IMR-90 (cell line): ENCODE data around the gene NLRC5. TPM values are rescaled to one million over a fixed set of nuclear protein-coding genes. Genes with fewer than 3 reads are reported as not detected.
A peak's percentile ranks its signal among the peaks of the same experiment; 100 is the strongest.

Source experiments
- ATAC-seq: fragments of 200-7000 bp; cut with Tn5 transposase; 2 replicates; pipeline ENCODE4 v1.9.1; 2020; ENCODE audit warnings: low read depth, mild to moderate bottlenecking, moderate library complexity
- BruUV-seq: library from RNA; stranded (reverse); fragments of 400-500 nt; replicated peaks from 2 replicates; lab custom pipeline; 2021; lab: Mats Ljungman, UMichigan
- CTCF ChIA-PET: fragments of 300-600 bp; formaldehyde crosslinking; extraction: SDS; loops from one replicate; lab custom pipeline; 2021; ENCODE audit warnings: antibody characterized with exemption; lab: Yijun Ruan, JAX
- POLR2A ChIA-PET: fragments of 300-600 bp; sonication (Branson Sonifier 250); formaldehyde crosslinking; loops from one replicate; lab custom pipeline; 2022; ENCODE audit warnings: antibody characterized with exemption; ENCODE audit not compliant: unreplicated experiment; lab: Charles Lee
- DNase-seq: peaks from one replicate; pipeline ENCODE4 v3.0.0; 2013
- H2AFZ ChIP-seq: replicated peaks from 2 replicates; pipeline ENCODE3; 2013; ENCODE audit warnings: low read length, mild to moderate bottlenecking; ENCODE audit not compliant: poor library complexity
- H2AK5ac ChIP-seq: 2 replicates; pipeline ENCODE4 v1.6.1; 2013; ENCODE audit warnings: low read depth, low read length, inconsistent platforms
- H2AK9ac ChIP-seq: replicated peaks from 2 replicates; pipeline ENCODE3; 2013; ENCODE audit warnings: mild to moderate bottlenecking, low read depth, low read length, moderate library complexity; ENCODE audit not compliant: poor library complexity
- H2BK120ac ChIP-seq: 2 replicates; pipeline ENCODE4 v1.6.1; 2013; ENCODE audit warnings: low read depth, low read length, inconsistent platforms
- H2BK15ac ChIP-seq: 3 replicates; pipeline ENCODE4 v1.6.1; 2013; ENCODE audit warnings: low read depth, low read length, inconsistent platforms
- H2BK20ac ChIP-seq: 2 replicates; pipeline ENCODE4 v1.6.1; 2013; ENCODE audit warnings: low read depth, mild to moderate bottlenecking, inconsistent platforms, low read length, moderate library complexity
- H2BK5ac ChIP-seq: 2 replicates; pipeline ENCODE4 v1.6.1; 2013; ENCODE audit warnings: mild to moderate bottlenecking, low read depth, low read length, inconsistent platforms; ENCODE audit not compliant: poor library complexity, severe bottlenecking
- H3K14ac ChIP-seq: replicated peaks from 2 replicates; pipeline ENCODE4 v1.6.1; 2013; ENCODE audit warnings: low read depth, low read length, inconsistent platforms
- H3K18ac ChIP-seq: 2 replicates; pipeline ENCODE4 v1.6.1; 2013; ENCODE audit warnings: low read depth, low read length, control low read depth
- H3K23ac ChIP-seq: 2 replicates; pipeline ENCODE4 v1.6.1; 2013; ENCODE audit warnings: low read depth, low read length, inconsistent platforms
- H3K27ac ChIP-seq: 2 replicates; pipeline ENCODE4 v1.5.1; 2013; ENCODE audit warnings: mild to moderate bottlenecking, control low read depth, low read length; ENCODE audit not compliant: insufficient read depth
- H3K27me3 ChIP-seq: 2 replicates; pipeline ENCODE4 v1.6.1; 2013; ENCODE audit warnings: low read length; ENCODE audit not compliant: control insufficient read depth, insufficient read depth
- H3K36me3 ChIP-seq: 2 replicates; pipeline ENCODE4 v1.6.1; 2013; ENCODE audit warnings: low read length, mixed read lengths; ENCODE audit not compliant: control insufficient read depth, insufficient read depth
- H3K4ac ChIP-seq: 2 replicates; pipeline ENCODE4 v1.6.1; 2013; ENCODE audit warnings: low read depth, low read length, inconsistent platforms
- H3K4me1 ChIP-seq: 2 replicates; pipeline ENCODE4 v1.6.1; 2013; ENCODE audit warnings: low read length, mixed read lengths; ENCODE audit not compliant: control insufficient read depth, insufficient read depth
- H3K4me2 ChIP-seq: 2 replicates; pipeline ENCODE4 v1.6.1; 2013; ENCODE audit warnings: low read depth, mild to moderate bottlenecking, control low read depth, low read length, moderate library complexity
- H3K4me3 ChIP-seq: 2 replicates; pipeline ENCODE4 v1.5.1; 2013; ENCODE audit warnings: low read depth, mild to moderate bottlenecking, control low read depth, low read length, moderate library complexity; ENCODE audit not compliant: insufficient read depth
- H3K56ac ChIP-seq: 2 replicates; pipeline ENCODE4 v1.6.1; 2013; ENCODE audit warnings: low read length, inconsistent platforms; ENCODE audit not compliant: insufficient read depth; ENCODE audit errors: extremely low read depth
- H3K79me1 ChIP-seq, 2 experiments: 2 replicates each; pipeline ENCODE4 v1.6.1; 2013; ENCODE audit warnings: low read length in 2 of 2, inconsistent platforms in 1 of 2, low read depth in 1 of 2
- H3K9ac ChIP-seq: 2 replicates; pipeline ENCODE4 v1.6.1; 2013; ENCODE audit warnings: low read depth, low read length, control low read depth
- H3K9me1 ChIP-seq: 2 replicates; pipeline ENCODE4 v1.6.1; 2013; ENCODE audit warnings: low read length, inconsistent platforms; ENCODE audit not compliant: insufficient read depth
- H3K9me3 ChIP-seq: 2 replicates; pipeline ENCODE4 v1.6.1; 2013; ENCODE audit warnings: low read length; ENCODE audit not compliant: control insufficient read depth, insufficient read depth
- H4K20me1 ChIP-seq: 2 replicates; pipeline ENCODE4 v1.6.1; 2013; ENCODE audit warnings: low read length, inconsistent platforms; ENCODE audit not compliant: insufficient read depth
- H4K5ac ChIP-seq: 2 replicates; pipeline ENCODE4 v1.6.1; 2013; ENCODE audit warnings: mild to moderate bottlenecking, low read depth, low read length, control low read depth
- H4K8ac ChIP-seq, 2 experiments: 2 replicates each; pipeline ENCODE4 v1.6.1; 2013; ENCODE audit warnings: low read depth in 2 of 2, low read length in 2 of 2, control low read depth in 1 of 2, inconsistent platforms in 1 of 2
- H4K91ac ChIP-seq: 2 replicates; pipeline ENCODE4 v1.6.1; 2013; ENCODE audit warnings: low read depth, low read length, inconsistent platforms; ENCODE audit not compliant: insufficient read depth
- BHLHE40 ChIP-seq: fragments of 150-350 bp; IDR thresholded peaks from 2 replicates; pipeline ENCODE4 v1.6.1; 2016; ENCODE audit warnings: mild to moderate bottlenecking, low read depth, low read length
- CEBPB ChIP-seq: IDR thresholded peaks from 2 replicates; pipeline ENCODE4 v1.6.1; 2012; ENCODE audit warnings: low read depth, low read length, improper control_type of control experiment
- CHD1 ChIP-seq: IDR thresholded peaks from 2 replicates; pipeline ENCODE4 v1.6.1; 2012; ENCODE audit warnings: low read depth, low read length, improper control_type of control experiment
- FOS ChIP-seq: fragments of 150-350 bp; IDR thresholded peaks from 2 replicates; pipeline ENCODE4 v1.6.1; 2016; ENCODE audit warnings: low read depth, low read length
- MAFK ChIP-seq: IDR thresholded peaks from 2 replicates; pipeline ENCODE4 v1.6.1; 2012; ENCODE audit warnings: low read depth, low read length, improper control_type of control experiment
- MXI1 ChIP-seq: IDR thresholded peaks from 2 replicates; pipeline ENCODE4 v1.6.1; 2012; ENCODE audit warnings: low read depth, mild to moderate bottlenecking, low read length, moderate library complexity, borderline replicate concordance
- NFE2L2 ChIP-seq: fragments of 150-350 bp; IDR thresholded peaks from 2 replicates; pipeline ENCODE4 v1.6.1; 2016; ENCODE audit warnings: low read depth, mild to moderate bottlenecking, low read length
- POLR2A ChIP-seq: IDR thresholded peaks from 2 replicates; pipeline ENCODE4 v1.6.1; 2012; ENCODE audit warnings: mild to moderate bottlenecking, low read depth, low read length
- RAD21 ChIP-seq: IDR thresholded peaks from 2 replicates; pipeline ENCODE4 v1.6.1; 2012; ENCODE audit warnings: low read length, improper control_type of control experiment
- RCOR1 ChIP-seq: IDR thresholded peaks from 2 replicates; pipeline ENCODE4 v1.6.1; 2012; ENCODE audit warnings: mild to moderate bottlenecking, low read length, improper control_type of control experiment; ENCODE audit not compliant: insufficient replicate concordance
- RFX5 ChIP-seq: IDR thresholded peaks from 2 replicates; pipeline ENCODE4 v1.8.0; 2012; ENCODE audit warnings: low read depth, mild to moderate bottlenecking, low read length, moderate library complexity
- SMC3 ChIP-seq: fragments of 150-350 bp; IDR thresholded peaks from 2 replicates; pipeline ENCODE4 v1.6.1; 2016; ENCODE audit warnings: low read depth, mild to moderate bottlenecking, antibody characterized with exemption, low read length, moderate library complexity
- WGBS, 2 experiments: methylation state at CpG; one replicate each; pipeline versions ENCODE4 v1.1.5 to v1.1.7; 2013; ENCODE audit warnings: missing lambda C conversion rate in 2 of 2; ENCODE audit not compliant: insufficient read length in 1 of 2; ENCODE audit errors: extremely low coverage in 2 of 2; 5-methylcytosine and 5-hydroxymethylcytosine counted together
- dilution Hi-C: fragments of 300-500 bp; cut with HindIII; formaldehyde crosslinking; loops from one replicate; pipeline ENCODE4 v1.14.3; 2018; ENCODE audit warnings: low sequenced_read_pairs; ENCODE audit not compliant: unreplicated experiment
- in situ Hi-C: fragments of 300-500 bp; cut with MboI; formaldehyde crosslinking; loops from 3 replicates; pipeline ENCODE4 v1.14.3; 2019; ENCODE audit warnings: low sequenced_read_pairs, inconsistent platforms, mixed read lengths
- intact Hi-C: fragments of 100-400 bp; cut with micrococcal nuclease; formaldehyde crosslinking; loops from 2 replicates; pipeline ENCODE4 v1.10.0; 2022
- polyA plus RNA-seq, 3 experiments: library from polyadenylated mRNA; depleted of rRNA; stranded (reverse); fragments of >200 nt; gene quantifications; 2 replicates each; pipeline ENCODE4 v1.2.3, GENCODE V29; 2012; ENCODE audit warnings: low replicate concordance in 1 of 3
- total RNA-seq: library from RNA; depleted of rRNA; stranded (reverse); fragments of >200 nt; gene quantifications from 2 replicates; pipeline ENCODE4 v1.2.3, GENCODE V29; 2012
- TF ChIP-seq, protein P1 (sequence below): conservative IDR thresholded peaks from 2 replicates; pipeline ENCODE4 v1.5.1; 2012; ENCODE audit warnings: mild to moderate bottlenecking, low read depth, low read length, improper control_type of control experiment
- TF ChIP-seq, protein P2 (sequence below): fragments of 150-350 bp; IDR thresholded peaks from 2 replicates; pipeline ENCODE4 v1.6.1; 2017; ENCODE audit warnings: mild to moderate bottlenecking, antibody characterized with exemption, low read length, low read depth
- TF ChIP-seq, protein P3 (sequence below): fragments of 150-350 bp; IDR thresholded peaks from 2 replicates; pipeline ENCODE4 v1.6.1; 2016; ENCODE audit warnings: low read depth, mild to moderate bottlenecking, low read length, moderate library complexity, borderline replicate concordance

Gene NLRC5
- total and polyA plus RNA-seq, 2 of the 4 experiments (the other 2 are of a cell fraction): 9.1 to 14.9 TPM

DNA sequence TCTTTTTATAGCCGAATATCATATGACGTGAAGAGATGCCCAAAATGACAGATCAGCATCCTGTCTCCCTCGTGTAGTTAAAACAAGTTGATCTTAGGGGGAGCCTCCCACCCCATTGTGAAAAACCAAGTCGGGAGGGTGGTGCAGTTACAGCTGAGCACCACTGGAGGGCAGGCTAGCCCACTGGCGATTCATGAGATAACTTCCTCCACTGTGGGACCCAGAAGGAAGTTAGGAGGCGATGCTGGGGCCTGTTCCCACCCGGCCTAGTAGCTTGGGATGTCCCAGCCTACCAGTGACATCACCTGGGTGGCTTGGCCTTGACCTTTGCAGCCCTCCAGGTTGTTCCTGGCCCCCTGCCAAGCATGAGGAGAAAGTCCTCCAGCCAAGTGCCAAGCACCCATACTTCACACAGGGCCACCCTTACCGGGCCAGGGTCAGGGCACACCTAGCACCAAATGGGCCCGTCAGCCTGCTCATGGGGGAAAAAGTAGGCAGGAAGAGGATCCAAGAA, 95.0 kb downstream of the NLRC5 start:
- no peak overlapping the region for H3K18ac ChIP-seq
- H2BK20ac ChIP-seq: no peak overlapping the region
- dilution Hi-C loops (no loop called here), intact Hi-C loops (loop anchor here (1.0 to 5.0 kb wide), 4 partner anchors 84 to 333 kb away; partner anchors contain the start of gene ARL2BP), in situ Hi-C loops (loop anchor here (10.0 kb wide), 2 partner anchors 210 to 330 kb away; no protein-coding TSS in a partner anchor)
- H3K14ac ChIP-seq: no peak overlapping the region
- POLR2A ChIA-PET: no interaction called here
- H3K56ac ChIP-seq: no peak overlapping the region
- H4K20me1 ChIP-seq: no peaks in the 10 kb centered on the region
- peaks cover 3% of the 10 kb centered on the region for H3K36me3 ChIP-seq
- no peaks in the 10 kb centered on the region for H3K4me1 ChIP-seq
- H3K27ac ChIP-seq: no peak overlapping the region
- CTCF ChIA-PET: interaction anchor here (0.6 to 1.3 kb wide), 8 partner anchors 9 to 333 kb away, joined by 3 to 7 read pairs (median 4); partner anchors contain the start of gene NLRC5
- H4K91ac ChIP-seq: no peak overlapping the region
- H2BK120ac ChIP-seq: no peak overlapping the region
- no peaks in the 10 kb centered on the region for H3K79me1 ChIP-seq
- DNase-seq: peak; percentile 68
- H3K4me3 ChIP-seq: no peak overlapping the region
- no peak overlapping the region for H3K9ac ChIP-seq
- WGBS, 2 experiments: 0% methylated on average over 3 of the region's 9 CpGs; no CpG with 5 or more reads in 1 of the 2 experiments
- H3K27me3 ChIP-seq: peaks cover 9% of the 10 kb centered on the region; the same call in 1 of the 2 replicates
- no TSS peak for BruUV-seq
- peak overlapping the region in 1 of 2 experiments; percentile 71; a peak in 2 of 4 replicates for H4K8ac ChIP-seq
- H3K9me3 ChIP-seq: no peaks in the 10 kb centered on the region
- ATAC-seq: peak; percentile 96
- H2AK9ac ChIP-seq: peak overlapping the region; percentile 3
- H2BK5ac ChIP-seq: no peak overlapping the region
- H4K5ac ChIP-seq: peak overlapping the region; percentile 31; the same call in 1 of the 2 replicates
- no peak overlapping the region for H3K4me2 ChIP-seq
- H3K4ac ChIP-seq: no peak overlapping the region
- no peak overlapping the region for H3K23ac ChIP-seq
- H2AK5ac ChIP-seq: no peak overlapping the region
- H2BK15ac ChIP-seq: no peak overlapping the region
- peak overlapping the region; percentile 76 for H2AFZ ChIP-seq
- no peaks in the 10 kb centered on the region for H3K9me1 ChIP-seq
- no peak for TF ChIP-seq RCOR1
- TF ChIP-seq CHD1: no peak
- peak; percentile 87 for TF ChIP-seq SMC3
- TF ChIP-seq MXI1: no peak
- TF ChIP-seq MAFK: no peak
- TF ChIP-seq, protein P1, sequence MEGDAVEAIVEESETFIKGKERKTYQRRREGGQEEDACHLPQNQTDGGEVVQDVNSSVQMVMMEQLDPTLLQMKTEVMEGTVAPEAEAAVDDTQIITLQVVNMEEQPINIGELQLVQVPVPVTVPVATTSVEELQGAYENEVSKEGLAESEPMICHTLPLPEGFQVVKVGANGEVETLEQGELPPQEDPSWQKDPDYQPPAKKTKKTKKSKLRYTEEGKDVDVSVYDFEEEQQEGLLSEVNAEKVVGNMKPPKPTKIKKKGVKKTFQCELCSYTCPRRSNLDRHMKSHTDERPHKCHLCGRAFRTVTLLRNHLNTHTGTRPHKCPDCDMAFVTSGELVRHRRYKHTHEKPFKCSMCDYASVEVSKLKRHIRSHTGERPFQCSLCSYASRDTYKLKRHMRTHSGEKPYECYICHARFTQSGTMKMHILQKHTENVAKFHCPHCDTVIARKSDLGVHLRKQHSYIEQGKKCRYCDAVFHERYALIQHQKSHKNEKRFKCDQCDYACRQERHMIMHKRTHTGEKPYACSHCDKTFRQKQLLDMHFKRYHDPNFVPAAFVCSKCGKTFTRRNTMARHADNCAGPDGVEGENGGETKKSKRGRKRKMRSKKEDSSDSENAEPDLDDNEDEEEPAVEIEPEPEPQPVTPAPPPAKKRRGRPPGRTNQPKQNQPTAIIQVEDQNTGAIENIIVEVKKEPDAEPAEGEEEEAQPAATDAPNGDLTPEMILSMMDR: peak; percentile 92
- no peak for TF ChIP-seq BHLHE40
- TF ChIP-seq RAD21: peak; percentile 91
- TF ChIP-seq, protein P2, sequence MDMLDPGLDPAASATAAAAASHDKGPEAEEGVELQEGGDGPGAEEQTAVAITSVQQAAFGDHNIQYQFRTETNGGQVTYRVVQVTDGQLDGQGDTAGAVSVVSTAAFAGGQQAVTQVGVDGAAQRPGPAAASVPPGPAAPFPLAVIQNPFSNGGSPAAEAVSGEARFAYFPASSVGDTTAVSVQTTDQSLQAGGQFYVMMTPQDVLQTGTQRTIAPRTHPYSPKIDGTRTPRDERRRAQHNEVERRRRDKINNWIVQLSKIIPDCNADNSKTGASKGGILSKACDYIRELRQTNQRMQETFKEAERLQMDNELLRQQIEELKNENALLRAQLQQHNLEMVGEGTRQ: no peak
- TF ChIP-seq CEBPB: no peak
- no peak for TF ChIP-seq RFX5
- TF ChIP-seq NFE2L2: no peak
- TF ChIP-seq FOS: no peak
- TF ChIP-seq, protein P3, sequence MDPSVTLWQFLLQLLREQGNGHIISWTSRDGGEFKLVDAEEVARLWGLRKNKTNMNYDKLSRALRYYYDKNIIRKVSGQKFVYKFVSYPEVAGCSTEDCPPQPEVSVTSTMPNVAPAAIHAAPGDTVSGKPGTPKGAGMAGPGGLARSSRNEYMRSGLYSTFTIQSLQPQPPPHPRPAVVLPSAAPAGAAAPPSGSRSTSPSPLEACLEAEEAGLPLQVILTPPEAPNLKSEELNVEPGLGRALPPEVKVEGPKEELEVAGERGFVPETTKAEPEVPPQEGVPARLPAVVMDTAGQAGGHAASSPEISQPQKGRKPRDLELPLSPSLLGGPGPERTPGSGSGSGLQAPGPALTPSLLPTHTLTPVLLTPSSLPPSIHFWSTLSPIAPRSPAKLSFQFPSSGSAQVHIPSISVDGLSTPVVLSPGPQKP: no peak
- TF ChIP-seq POLR2A: no peak
